H1 (cell line): ENCODE data around the gene BTBD16.

Source experiments
- ASH2L ChIP-seq: fragments of 200-600, 300-600 bp; sonication (generic); IDR thresholded peaks from one replicate; pipeline ENCODE4 v1.7.1; 2017; ENCODE audit warnings: low read length
- CEBPB ChIP-seq: IDR thresholded peaks from 2 replicates; pipeline ENCODE4 v1.6.1; 2012; ENCODE audit warnings: low read depth, low read length
- CREB1 ChIP-seq: IDR thresholded peaks from 2 replicates; pipeline ENCODE4 v1.6.1; 2012; ENCODE audit warnings: inconsistent platforms
- CTCF ChIP-seq, 3 experiments: IDR thresholded peaks; 1 replicate in 2 of 3; 2 replicates in 1 of 3; pipeline versions ENCODE4 v1.5.1 to v1.6.1; 2011; ENCODE audit warnings: low read length in 3 of 3, mild to moderate bottlenecking in 3 of 3, inconsistent platforms in 2 of 3, low read depth in 1 of 3, moderate library complexity in 1 of 3; ENCODE audit not compliant: insufficient read depth in 1 of 3; ENCODE audit errors: control extremely low read depth in 1 of 3
- EZH2 ChIP-seq: fragments of 200-600 bp; sonication (generic); IDR thresholded peaks from 2 replicates; pipeline ENCODE4 v1.7.1; 2012; ENCODE audit warnings: low read depth, mild to moderate bottlenecking, moderate library complexity, low read length, inconsistent platforms; ENCODE audit not compliant: severe bottlenecking
- FOSL1 ChIP-seq: IDR thresholded peaks from 2 replicates; pipeline ENCODE4 v1.6.1; 2011; ENCODE audit warnings: mild to moderate bottlenecking, low read depth, low read length, moderate library complexity; ENCODE audit not compliant: insufficient read depth
- POLR2A ChIP-seq, 2 experiments: IDR thresholded peaks; 1 replicate in 1 of 2; 2 replicates in 1 of 2; pipeline ENCODE4 v1.6.1; 2011; ENCODE audit warnings: low read depth in 2 of 2, low read length in 2 of 2, mild to moderate bottlenecking in 2 of 2; ENCODE audit errors: control extremely low read depth in 1 of 2
- POLR2AphosphoS5 ChIP-seq: IDR thresholded peaks from 2 replicates; pipeline ENCODE4 v1.6.1; 2011; ENCODE audit warnings: low read depth, low read length
- RAD21 ChIP-seq, 2 experiments: IDR thresholded peaks in 1 of 2; conservative IDR thresholded peaks in 1 of 2; 2 replicates each; pipeline ENCODE4 v1.6.1; 2011; ENCODE audit warnings: low read depth in 2 of 2, low read length in 2 of 2, improper control_type of control experiment in 1 of 2, inconsistent platforms in 1 of 2, mild to moderate bottlenecking in 1 of 2, moderate library complexity in 1 of 2
- TAF1 ChIP-seq: IDR thresholded peaks from 2 replicates; pipeline ENCODE4 v1.6.1; 2011; ENCODE audit warnings: mild to moderate bottlenecking, low read depth, low read length

GRCh38 chr10:122297583-122297982 is 26.5 kb downstream of the BTBD16 start:
- no peak for TF ChIP-seq FOSL1
- no peak for TF ChIP-seq CTCF (IDR thresholded peaks at IDR 0.05; ENCODE audit: control extremely low read depth in 1 of 3, insufficient read depth in 1 of 3, low read depth in 1 of 3, low read length in 3 of 3)
- no peak for TF ChIP-seq POLR2A (IDR thresholded peaks at IDR 0.05; ENCODE audit: control extremely low read depth in 1 of 2, low read depth in 2 of 2, low read length in 2 of 2)
- no peak for TF ChIP-seq TAF1
- no peak for TF ChIP-seq RAD21 (IDR thresholded peaks at IDR 0.05 in 1 of 2, conservative IDR thresholded peaks at IDR 0.05 in 1 of 2; ENCODE audit: low read depth in 2 of 2, low read length in 2 of 2)
- no peak for TF ChIP-seq CEBPB
- no peak for TF ChIP-seq EZH2
- no peak for TF ChIP-seq POLR2AphosphoS5
- TF ChIP-seq ASH2L, result no peak
- no peak for TF ChIP-seq CREB1
